GM18873 (cell line): ENCODE measurements around the gene S100A4.
"Not testable (repeated sequence)": the region's sequence is repeated elsewhere in the genome, so short reads cannot be mapped to it uniquely, and the experiment has no call there.

Experiments
- ATAC-seq: cut with Tn5 transposase; IDR thresholded peaks from one replicate; pipeline ENCODE4 v1.9.1; 2021; ENCODE audit warnings: mild to moderate bottlenecking, moderate library complexity, moderate number of reproducible peaks; ENCODE audit not compliant: unreplicated experiment, low FRiP score

The S100A4 gene

GRCh38 chr1:153535242-153536011 lies 10.2 kb downstream of the S100A4 start, which contains the start of gene S100A6:
Gene S100A6, minus strand, starts transcription at chr1:153535991. Its CDS starts 652 bp downstream, at chr1:153535339.
- ATAC-seq, result no peak

DNA sequence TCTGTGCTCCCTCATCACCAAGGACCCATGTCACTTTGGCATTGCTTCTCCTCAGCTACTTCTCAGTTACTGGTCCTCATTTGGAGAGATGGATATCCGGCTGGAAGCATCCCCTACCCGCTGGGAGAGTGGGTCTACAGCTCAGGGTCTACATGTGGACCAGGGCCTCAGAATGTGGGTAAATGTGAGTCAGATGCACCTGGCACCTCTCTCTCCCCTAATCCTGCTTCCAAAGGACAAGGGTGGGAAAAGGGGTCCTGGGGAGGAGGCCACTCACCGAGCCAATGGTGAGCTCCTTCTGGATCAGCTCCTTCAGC lies 10.7 kb downstream of the S100A4 start:
- ATAC-seq, result no peak

GRCh38 chr1:153534226-153534924 lies 11.2 kb downstream of the S100A4 start:
- ATAC-seq, result no peak

GRCh38 chr1:153533689-153534201 lies 11.9 kb downstream of the S100A4 start:
- no peak for ATAC-seq

- no peak for ATAC-seq
Measured at GRCh38 chr1:153532769-153533599, 12.6 kb downstream of the S100A4 start.

- ATAC-seq, result no peak
Measured at GRCh38 chr1:153532181-153532580, 13.4 kb downstream of the S100A4 start.

DNA sequence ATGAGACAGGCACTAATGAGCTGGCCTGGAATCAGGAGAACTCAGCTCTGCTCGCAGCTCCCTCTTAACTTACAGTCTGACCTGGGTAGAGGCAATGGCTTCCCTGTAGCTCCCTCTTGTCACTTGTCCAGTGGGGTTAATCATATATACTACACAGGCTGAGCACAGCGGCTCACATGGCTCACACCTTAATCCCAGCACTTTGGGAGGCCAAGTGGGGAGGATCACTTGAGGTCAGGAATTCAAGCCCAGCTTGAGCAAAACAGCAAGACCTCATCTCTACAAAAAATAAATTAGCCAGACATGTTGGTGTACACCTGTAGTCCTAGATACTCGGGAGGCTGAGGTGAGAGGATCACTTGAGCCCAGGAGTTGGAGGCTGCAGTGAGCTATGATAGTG lies 14.0 kb downstream of the S100A4 start:
- no peak for ATAC-seq

DNA sequence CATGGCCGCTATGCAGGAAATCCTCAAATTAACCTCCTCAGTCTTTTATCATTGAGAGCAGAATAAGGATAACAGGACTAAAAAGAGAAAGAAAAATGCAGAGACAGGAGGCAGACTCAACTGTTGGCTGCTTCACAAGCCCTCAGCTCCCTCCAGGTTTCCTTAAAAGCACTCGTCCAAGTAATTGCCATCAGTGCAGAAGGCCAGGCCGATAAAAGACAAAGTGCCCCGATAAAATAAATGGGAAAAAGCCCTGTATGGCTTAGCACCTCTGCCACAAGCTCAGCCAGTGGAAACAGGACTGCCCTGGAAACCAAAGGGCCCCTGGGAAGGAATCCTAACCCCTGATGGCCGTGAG lies 17.9 kb downstream of the S100A4 start:
- no peak for ATAC-seq

DNA sequence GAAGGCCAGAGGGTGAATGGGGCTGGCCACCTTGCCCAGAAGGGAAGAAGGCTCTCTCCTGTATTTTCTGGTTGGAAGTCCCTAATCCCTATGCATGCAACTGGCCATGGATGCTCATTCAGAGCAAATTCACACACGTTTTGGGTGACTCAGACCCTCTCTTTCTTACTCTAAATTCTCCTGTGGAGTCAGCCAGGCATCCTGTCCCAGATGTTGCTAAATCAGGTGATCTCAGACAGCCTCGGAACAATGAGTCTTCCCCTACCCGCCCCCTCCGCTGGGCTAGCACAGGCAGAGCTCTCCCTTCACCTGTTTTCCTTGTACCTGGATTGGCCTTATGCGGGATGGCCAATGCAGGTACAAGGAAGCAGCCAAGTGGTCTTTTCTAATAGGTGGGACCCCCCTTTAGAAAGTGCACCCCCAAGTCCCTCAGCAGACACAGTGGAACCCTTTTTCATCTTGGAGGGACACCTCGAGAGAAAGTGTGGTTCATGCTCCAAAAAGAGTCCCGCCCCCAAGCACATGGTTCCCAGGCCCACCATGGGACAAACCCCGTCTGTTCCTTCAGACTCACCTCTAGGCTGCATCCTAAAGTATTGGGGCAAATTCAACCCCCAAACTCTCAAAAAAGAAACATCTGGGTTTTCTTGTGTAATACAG lies 18.5 kb downstream of the S100A4 start:
- no peak for ATAC-seq

DNA sequence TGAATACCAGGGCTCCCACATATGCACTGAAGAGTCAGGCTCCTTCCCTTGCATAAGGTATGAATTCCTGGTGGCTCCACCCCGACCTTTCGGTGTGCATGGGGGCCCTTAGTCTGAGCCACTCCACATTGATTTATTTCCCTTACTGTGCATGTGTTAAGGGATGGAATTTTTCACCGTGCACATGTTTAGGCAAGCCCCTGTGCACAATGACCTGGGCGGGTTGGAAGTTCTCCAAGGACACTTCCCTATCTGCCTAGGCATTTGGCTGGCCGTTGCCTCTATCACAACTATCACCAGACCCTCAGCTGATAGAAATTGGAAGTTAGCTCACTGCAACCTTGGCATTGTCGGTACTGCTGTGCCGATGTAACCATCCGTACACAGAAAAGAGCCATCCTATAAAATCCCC lies 19.5 kb downstream of the S100A4 start:
- no peak for ATAC-seq

DNA sequence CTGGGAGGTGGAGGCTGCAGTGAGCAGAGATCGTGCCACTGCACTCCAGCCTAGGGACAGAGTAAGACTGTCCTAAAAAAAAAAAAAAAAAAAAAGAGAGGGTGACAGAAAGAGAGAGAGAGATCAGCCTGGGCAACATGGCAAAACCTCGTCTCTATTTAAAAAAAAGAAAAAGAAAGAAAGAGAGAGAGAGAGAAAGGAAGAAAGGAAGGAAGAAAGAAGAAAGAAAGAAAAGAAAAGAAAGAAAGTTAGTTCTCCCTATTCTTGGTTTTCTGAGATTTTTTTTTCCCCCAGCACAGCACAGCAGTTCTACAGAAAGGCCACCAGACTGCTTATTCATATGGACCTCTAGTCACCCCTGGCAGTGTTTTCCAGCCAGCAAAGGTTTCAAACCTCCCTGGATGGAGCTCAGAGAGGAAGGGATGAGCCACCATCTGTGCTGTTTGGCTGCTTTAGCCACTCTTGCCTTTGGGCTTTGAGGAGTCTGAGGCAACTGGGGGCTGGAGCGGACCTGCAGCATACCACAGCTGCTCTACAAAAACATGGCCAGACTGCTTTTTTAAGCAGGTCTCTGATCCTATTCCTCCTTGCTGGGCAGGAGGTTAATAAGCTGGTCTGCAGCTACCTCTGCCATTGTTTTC lies 20.4 kb downstream of the S100A4 start:
- ATAC-seq, result no peak

GRCh38 chr1:153522353-153523048 lies 23.1 kb downstream of the S100A4 start:
- not testable (repeated sequence) for ATAC-seq

GRCh38 chr1:153521808-153522207 lies 23.8 kb downstream of the S100A4 start:
- ATAC-seq, result not testable (repeated sequence)

DNA sequence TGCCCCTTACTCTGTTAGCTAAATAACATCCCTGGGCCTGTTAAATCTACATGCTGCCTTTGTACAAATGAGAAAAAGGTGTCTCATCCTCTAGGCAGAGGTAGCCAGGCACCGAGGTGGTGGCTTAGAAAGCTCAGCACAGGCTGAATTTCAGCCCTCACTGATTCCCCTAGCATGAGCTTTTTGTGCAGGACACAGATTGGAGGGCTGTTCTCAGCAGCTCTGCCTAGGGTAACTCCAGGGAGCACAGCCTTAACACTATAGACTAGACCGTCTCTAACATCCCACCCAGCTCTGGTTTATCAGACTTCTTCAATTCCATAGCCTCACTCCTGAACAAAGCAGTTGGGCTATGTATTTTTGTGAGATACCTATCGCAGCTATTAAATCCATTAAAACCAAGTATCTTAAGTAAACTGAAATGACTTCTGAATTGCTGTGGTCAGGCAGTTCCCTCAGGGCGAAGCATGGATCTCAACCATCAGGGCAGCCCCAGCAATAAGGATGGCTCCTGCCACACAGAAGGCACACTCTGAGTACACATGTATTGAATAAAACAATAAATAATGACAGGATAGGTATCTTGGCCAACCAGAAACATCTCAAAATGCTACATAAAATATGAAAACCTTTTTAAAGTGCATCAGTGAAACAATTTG lies 24.7 kb downstream of the S100A4 start:
- ATAC-seq, result no peak

DNA sequence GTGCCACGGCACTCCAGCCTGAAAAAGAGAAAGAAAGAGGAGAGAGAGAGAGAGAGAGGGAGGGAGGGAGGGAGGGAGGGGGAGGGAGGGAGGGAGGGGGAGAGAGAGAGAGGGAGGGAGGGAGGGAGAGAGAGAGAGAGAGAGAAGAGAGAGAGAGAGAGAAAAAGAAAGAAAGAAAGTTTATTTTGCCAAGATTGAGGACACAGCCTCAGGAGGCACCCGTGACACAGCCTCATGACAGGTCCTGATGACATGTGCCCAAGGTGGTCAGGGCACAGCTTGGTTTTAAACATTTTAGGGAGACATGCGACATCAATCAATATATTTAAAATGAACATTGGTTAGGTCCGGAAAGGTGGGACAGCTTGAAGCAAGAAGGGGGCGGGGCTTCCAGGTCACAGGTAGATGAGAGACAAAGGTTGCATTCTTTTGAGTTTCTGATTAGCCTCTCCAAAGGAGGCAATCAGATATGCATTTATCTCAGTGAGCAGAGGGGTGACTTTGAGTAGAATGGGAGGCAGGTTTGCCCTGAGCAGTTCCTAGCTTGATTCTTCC lies 25.4 kb downstream of the S100A4 start:
- ATAC-seq, result not testable (repeated sequence)

- no peak for ATAC-seq
Measured at GRCh38 chr1:153519242-153519641, 26.4 kb downstream of the S100A4 start.

GRCh38 chr1:153515504-153516394 lies 29.9 kb downstream of the S100A4 start:
- no peak for ATAC-seq

DNA sequence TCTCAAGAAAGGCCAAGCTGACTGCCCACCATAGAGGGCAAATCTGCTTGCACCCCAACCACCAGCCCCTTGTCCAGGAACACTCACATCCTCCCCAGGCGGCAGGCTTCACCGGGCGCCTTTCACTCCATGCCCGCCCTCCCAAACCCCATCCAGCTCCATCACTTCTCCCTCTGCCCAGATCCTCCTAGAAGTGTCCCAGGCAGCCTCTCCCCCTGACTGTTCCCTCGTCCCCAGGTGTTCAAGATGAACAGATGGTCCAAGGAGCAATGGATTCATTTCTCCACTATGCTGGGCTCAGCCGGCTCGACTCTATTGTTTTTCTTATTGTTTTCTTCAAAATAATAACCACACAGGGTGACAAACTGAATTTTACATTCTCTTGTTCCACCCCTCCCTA lies 31.9 kb downstream of the S100A4 start:
- no peak for ATAC-seq
